ENCODE results near the gene RBP2.

The RBP2 gene

GRCh38 chr3:139517321-139518065 is 41.2 kb upstream of the RBP2 start:
- DNase-seq (ENCODE audit: low read depth, low spot score), result no peak
- no peaks in the 10 kb centered on the region for H3K27me3 ChIP-seq (ENCODE audit: control insufficient read depth, insufficient read depth, low read length)
- no CpG with 5 or more reads among the region's 5 CpGs for WGBS (ENCODE audit: insufficient coverage, insufficient read length)

GRCh38 chr3:139514741-139515140 is 38.4 kb upstream of the RBP2 start:
- Histone ChIP-seq H3K36me3 (ENCODE audit: control insufficient read depth, insufficient read depth, low read length) (no peaks in the 10 kb centered on the region), H3K27ac (ENCODE audit: low read length) (no peak overlapping the region), H3K4me1 (ENCODE audit: control insufficient read depth, insufficient read depth, low read length) (no peaks in the 10 kb centered on the region), H3K27me3 (ENCODE audit: control insufficient read depth, insufficient read depth, low read length) (no peaks in the 10 kb centered on the region), H3K9me3 (ENCODE audit: control insufficient read depth, insufficient read depth, low read length) (no peaks in the 10 kb centered on the region), H3K4me3 (ENCODE audit: low read length) (no peak overlapping the region)
- WGBS (ENCODE audit: insufficient coverage, insufficient read length), result no CpG with 5 or more reads among the region's 4 CpGs
- no peak for DNase-seq (ENCODE audit: low read depth, low spot score)

More at GRCh38 chr3:139517321-139518065, 41.2 kb upstream of the RBP2 start:
- Histone ChIP-seq H3K4me1 (ENCODE audit: control insufficient read depth, insufficient read depth, low read length) (no peaks in the 10 kb centered on the region), H3K4me3 (ENCODE audit: low read length) (no peak overlapping the region), H3K27ac (ENCODE audit: low read length) (no peak overlapping the region), H3K36me3 (ENCODE audit: control insufficient read depth, insufficient read depth, low read length) (no peaks in the 10 kb centered on the region), H3K9me3 (ENCODE audit: control insufficient read depth, insufficient read depth, low read length) (no peaks in the 10 kb centered on the region)

- Histone ChIP-seq H3K4me3 (ENCODE audit: low read length) (no peak overlapping the region), H3K27ac (ENCODE audit: low read length) (no peak overlapping the region), H3K36me3 (ENCODE audit: control insufficient read depth, insufficient read depth, low read length) (no peaks in the 10 kb centered on the region), H3K27me3 (ENCODE audit: control insufficient read depth, insufficient read depth, low read length) (no peaks in the 10 kb centered on the region), H3K9me3 (ENCODE audit: control insufficient read depth, insufficient read depth, low read length) (no peaks in the 10 kb centered on the region), H3K4me1 (ENCODE audit: control insufficient read depth, insufficient read depth, low read length) (no peaks in the 10 kb centered on the region)
- no peak for DNase-seq (ENCODE audit: low read depth, low spot score)
- no CpG with 5 or more reads among the region's 1 CpG for WGBS (ENCODE audit: insufficient coverage, insufficient read length)
These were observed 33.3 kb upstream of the RBP2 start for GRCh38 chr3:139509631-139510030.

GRCh38 chr3:139506766-139507165 is 30.4 kb upstream of the RBP2 start:
- H3K4me1 ChIP-seq (ENCODE audit: control insufficient read depth, insufficient read depth, low read length), result no peaks in the 10 kb centered on the region
- H3K36me3 ChIP-seq (ENCODE audit: control insufficient read depth, insufficient read depth, low read length), result no peaks in the 10 kb centered on the region
- no peak overlapping the region for H3K4me3 ChIP-seq (ENCODE audit: low read length)
- DNase-seq (ENCODE audit: low read depth, low spot score), result no peak
- H3K27ac ChIP-seq (ENCODE audit: low read length), result no peak overlapping the region
- no peaks in the 10 kb centered on the region for H3K27me3 ChIP-seq (ENCODE audit: control insufficient read depth, insufficient read depth, low read length)
- no peaks in the 10 kb centered on the region for H3K9me3 ChIP-seq (ENCODE audit: control insufficient read depth, insufficient read depth, low read length)
- no CpG with 5 or more reads among the region's 2 CpGs for WGBS (ENCODE audit: insufficient coverage, insufficient read length)

GRCh38 chr3:139505829-139506386 is 29.6 kb upstream of the RBP2 start:
- DNase-seq (ENCODE audit: low read depth, low spot score), result no peak
- Histone ChIP-seq H3K36me3 (ENCODE audit: control insufficient read depth, insufficient read depth, low read length) (no peaks in the 10 kb centered on the region), H3K27me3 (ENCODE audit: control insufficient read depth, insufficient read depth, low read length) (no peaks in the 10 kb centered on the region), H3K9me3 (ENCODE audit: control insufficient read depth, insufficient read depth, low read length) (no peaks in the 10 kb centered on the region), H3K4me1 (ENCODE audit: control insufficient read depth, insufficient read depth, low read length) (no peaks in the 10 kb centered on the region), H3K4me3 (ENCODE audit: low read length) (no peak overlapping the region), H3K27ac (ENCODE audit: low read length) (no peak overlapping the region)
- no CpG with 5 or more reads among the region's 2 CpGs for WGBS (ENCODE audit: insufficient coverage, insufficient read length)

GRCh38 chr3:139499536-139499935 is 23.2 kb upstream of the RBP2 start:
- WGBS (ENCODE audit: insufficient coverage, insufficient read length), result no CpG with 5 or more reads among the region's 2 CpGs
- Histone ChIP-seq H3K27ac (ENCODE audit: low read length) (no peak overlapping the region), H3K4me3 (ENCODE audit: low read length) (no peak overlapping the region), H3K27me3 (ENCODE audit: control insufficient read depth, insufficient read depth, low read length) (no peaks in the 10 kb centered on the region), H3K9me3 (ENCODE audit: control insufficient read depth, insufficient read depth, low read length) (no peaks in the 10 kb centered on the region), H3K4me1 (ENCODE audit: control insufficient read depth, insufficient read depth, low read length) (no peaks in the 10 kb centered on the region), H3K36me3 (ENCODE audit: control insufficient read depth, insufficient read depth, low read length) (no peaks in the 10 kb centered on the region)
- no peak for DNase-seq (ENCODE audit: low read depth, low spot score)

GRCh38 chr3:139493826-139494385 is 17.6 kb upstream of the RBP2 start:
- no peak for DNase-seq (ENCODE audit: low read depth, low spot score)
- no CpG with 5 or more reads among the region's 6 CpGs for WGBS (ENCODE audit: insufficient coverage, insufficient read length)
- Histone ChIP-seq H3K36me3 (ENCODE audit: control insufficient read depth, insufficient read depth, low read length) (no peaks in the 10 kb centered on the region), H3K4me3 (ENCODE audit: low read length) (no peak overlapping the region), H3K27me3 (ENCODE audit: control insufficient read depth, insufficient read depth, low read length) (no peaks in the 10 kb centered on the region), H3K27ac (ENCODE audit: low read length) (no peak overlapping the region), H3K9me3 (ENCODE audit: control insufficient read depth, insufficient read depth, low read length) (no peaks in the 10 kb centered on the region), H3K4me1 (ENCODE audit: control insufficient read depth, insufficient read depth, low read length) (0 out of 2 replicates have a peak, but pooled peaks cover 1% of the 10 kb centered on the region)

- Histone ChIP-seq H3K27ac (ENCODE audit: low read length) (no peak overlapping the region), H3K4me1 (ENCODE audit: control insufficient read depth, insufficient read depth, low read length) (0 out of 2 replicates have a peak, but pooled peaks cover 1% of the 10 kb centered on the region), H3K27me3 (ENCODE audit: control insufficient read depth, insufficient read depth, low read length) (no peaks in the 10 kb centered on the region), H3K9me3 (ENCODE audit: control insufficient read depth, insufficient read depth, low read length) (no peaks in the 10 kb centered on the region), H3K36me3 (ENCODE audit: control insufficient read depth, insufficient read depth, low read length) (no peaks in the 10 kb centered on the region), H3K4me3 (ENCODE audit: low read length) (no peak overlapping the region)
- DNase-seq (ENCODE audit: low read depth, low spot score), result peak; percentile 20
- WGBS (ENCODE audit: insufficient coverage, insufficient read length), result no CpG with 5 or more reads among the region's 1 CpG
These were observed 15.7 kb upstream of the RBP2 start for GRCh38 chr3:139491966-139492365.

GRCh38 chr3:139491027-139491700 is 14.8 kb upstream of the RBP2 start:
- WGBS (ENCODE audit: insufficient coverage, insufficient read length), result no CpG with 5 or more reads among the region's 1 CpG
- no peaks in the 10 kb centered on the region for H3K27me3 ChIP-seq (ENCODE audit: control insufficient read depth, insufficient read depth, low read length)
- no peak overlapping the region for H3K4me3 ChIP-seq (ENCODE audit: low read length)
- H3K4me1 ChIP-seq (ENCODE audit: control insufficient read depth, insufficient read depth, low read length), result 0 out of 2 replicates have a peak, but pooled peaks cover 1% of the 10 kb centered on the region
- no peaks in the 10 kb centered on the region for H3K9me3 ChIP-seq (ENCODE audit: control insufficient read depth, insufficient read depth, low read length)
- H3K36me3 ChIP-seq (ENCODE audit: control insufficient read depth, insufficient read depth, low read length), result no peaks in the 10 kb centered on the region
- no peak for DNase-seq (ENCODE audit: low read depth, low spot score)
- H3K27ac ChIP-seq (ENCODE audit: low read length), result no peak overlapping the region

- H3K4me3 ChIP-seq (ENCODE audit: low read length), result no peak overlapping the region
- H3K36me3 ChIP-seq (ENCODE audit: control insufficient read depth, insufficient read depth, low read length), result no peaks in the 10 kb centered on the region
- H3K27me3 ChIP-seq (ENCODE audit: control insufficient read depth, insufficient read depth, low read length), result no peaks in the 10 kb centered on the region
- no CpG with 5 or more reads among the region's 1 CpG for WGBS (ENCODE audit: insufficient coverage, insufficient read length)
- H3K9me3 ChIP-seq (ENCODE audit: control insufficient read depth, insufficient read depth, low read length), result no peaks in the 10 kb centered on the region
- 0 out of 2 replicates have a peak, but pooled peaks cover 3% of the 10 kb centered on the region for H3K4me1 ChIP-seq (ENCODE audit: control insufficient read depth, insufficient read depth, low read length)
- H3K27ac ChIP-seq (ENCODE audit: low read length), result no peak overlapping the region
- no peak for DNase-seq (ENCODE audit: low read depth, low spot score)
These were observed 5.9 kb upstream of the RBP2 start for GRCh38 chr3:139482206-139482605.
